Mesenchymal stem cell (in vitro differentiated cells and primary cell): ENCODE results near the gene FASLG.

ENCODE experiments used
- DNase-seq: peaks from one replicate; pipeline ENCODE4 v3.0.0-alpha.2; 2013
- H2AFZ ChIP-seq: one replicate; pipeline ENCODE4 v1.6.1; 2013; ENCODE audit warnings: low read depth, mild to moderate bottlenecking, control low read depth, inconsistent platforms, low read length, moderate library complexity
- H2AK5ac ChIP-seq: 2 replicates; pipeline ENCODE4 v1.6.1; 2013; ENCODE audit warnings: low read length, moderate library complexity, mild to moderate bottlenecking, inconsistent platforms; ENCODE audit not compliant: severe bottlenecking
- H2BK120ac ChIP-seq: one replicate; pipeline ENCODE4 v1.6.1; 2013; ENCODE audit warnings: low read depth, mild to moderate bottlenecking, inconsistent platforms, low read length, moderate library complexity
- H2BK12ac ChIP-seq, 2 experiments: one replicate each; pipeline ENCODE4 v1.6.1; 2013; ENCODE audit warnings: inconsistent platforms in 2 of 2, low read length in 2 of 2, mild to moderate bottlenecking in 2 of 2, moderate library complexity in 2 of 2, control low read depth in 1 of 2
- H2BK15ac ChIP-seq: one replicate; pipeline ENCODE4 v1.6.1; 2013; ENCODE audit warnings: mild to moderate bottlenecking, low read depth, inconsistent platforms; ENCODE audit not compliant: poor library complexity, severe bottlenecking
- H2BK5ac ChIP-seq: 2 replicates; pipeline ENCODE4 v1.6.1; 2013; ENCODE audit warnings: low read depth, mild to moderate bottlenecking, low read length, control low read depth, inconsistent platforms; ENCODE audit not compliant: poor library complexity, severe bottlenecking
- H3K14ac ChIP-seq, 2 experiments: one replicate each; pipeline ENCODE4 v1.6.1; 2013; ENCODE audit warnings: inconsistent platforms in 2 of 2, low read length in 2 of 2, control low read depth in 1 of 2, mild to moderate bottlenecking in 1 of 2, moderate library complexity in 1 of 2
- H3K18ac ChIP-seq, 2 experiments: one replicate each; pipeline ENCODE4 v1.6.1; 2013; ENCODE audit warnings: inconsistent platforms in 2 of 2, low read length in 2 of 2, control low read depth in 1 of 2, low read depth in 1 of 2, mild to moderate bottlenecking in 1 of 2
- H3K23ac ChIP-seq, 2 experiments: one replicate each; pipeline ENCODE4 v1.6.1; 2013; ENCODE audit warnings: inconsistent platforms in 2 of 2, low read length in 2 of 2, mild to moderate bottlenecking in 2 of 2, moderate library complexity in 2 of 2, control low read depth in 1 of 2
- H3K27ac ChIP-seq: 2 replicates; pipeline ENCODE4 v1.5.1; 2013; ENCODE audit warnings: mild to moderate bottlenecking, moderate library complexity, low read length, control low read depth, inconsistent platforms; ENCODE audit not compliant: poor library complexity, severe bottlenecking
- H3K27me3 ChIP-seq, 2 experiments: 2 replicates each; pipeline versions ENCODE4 v1.6.1 to v1.7.0; 2013; ENCODE audit warnings: low read length in 2 of 2, mild to moderate bottlenecking in 2 of 2, moderate library complexity in 2 of 2, control low read depth in 1 of 2, inconsistent platforms in 1 of 2; ENCODE audit not compliant: control insufficient read depth in 1 of 2, insufficient read depth in 1 of 2
- H3K36me3 ChIP-seq, 2 experiments: 2 replicates each; pipeline versions ENCODE4 v1.6.1 to v1.7.0; 2013; ENCODE audit warnings: low read length in 2 of 2, control low read depth in 1 of 2, inconsistent platforms in 1 of 2, low read depth in 1 of 2, mild to moderate bottlenecking in 1 of 2; ENCODE audit not compliant: insufficient read depth in 2 of 2, control insufficient read depth in 1 of 2
- H3K4ac ChIP-seq, 2 experiments: one replicate each; pipeline ENCODE4 v1.6.1; 2013; ENCODE audit warnings: inconsistent platforms in 2 of 2, low read length in 2 of 2, mild to moderate bottlenecking in 2 of 2, moderate library complexity in 2 of 2, control low read depth in 1 of 2, low read depth in 1 of 2
- H3K4me1 ChIP-seq: 2 replicates; pipeline ENCODE4 v1.6.1; 2013; ENCODE audit warnings: low read depth, low read length, control low read depth; ENCODE audit not compliant: control insufficient read depth, insufficient read depth
- H3K4me2 ChIP-seq: 2 replicates; pipeline ENCODE4 v1.6.1; 2013; ENCODE audit warnings: low read length, mild to moderate bottlenecking, inconsistent platforms; ENCODE audit not compliant: poor library complexity, severe bottlenecking
- H3K4me3 ChIP-seq, 2 experiments: 2 replicates each; pipeline versions ENCODE4 v1.5.1 to v1.7.0; 2013; ENCODE audit warnings: low read length in 2 of 2, mild to moderate bottlenecking in 2 of 2, control low read depth in 1 of 2, low read depth in 1 of 2; ENCODE audit not compliant: insufficient read depth in 1 of 2
- H3K79me1 ChIP-seq: replicated peaks from 2 replicates; pipeline ENCODE4 v1.6.1; 2013; ENCODE audit warnings: mild to moderate bottlenecking, control low read depth, low read length, inconsistent platforms; ENCODE audit not compliant: poor library complexity, severe bottlenecking
- H3K9ac ChIP-seq: 2 replicates; pipeline ENCODE4 v1.7.0; 2013; ENCODE audit warnings: mild to moderate bottlenecking, low read length, moderate library complexity
- H3K9me3 ChIP-seq: 2 replicates; pipeline ENCODE4 v1.7.0; 2013; ENCODE audit warnings: mild to moderate bottlenecking, low read length; ENCODE audit not compliant: control insufficient read depth
- H4K8ac ChIP-seq: one replicate; pipeline ENCODE4 v1.6.1; 2013; ENCODE audit warnings: inconsistent platforms, mild to moderate bottlenecking, low read length, moderate library complexity
- H4K91ac ChIP-seq: one replicate; pipeline ENCODE4 v1.6.1; 2013; ENCODE audit warnings: mild to moderate bottlenecking, low read length, inconsistent platforms
- WGBS: methylation state at CpG from one replicate; pipeline ENCODE4 v1.1.7; 2013; ENCODE audit warnings: mixed read lengths; 5-methylcytosine and 5-hydroxymethylcytosine counted together

FASLG gene

GRCh38 chr1:172656576-172656975 lies 2.3 kb upstream of the FASLG start:
- H2BK120ac ChIP-seq, result no peak overlapping the region
- H3K9ac ChIP-seq, result no peak overlapping the region
- H3K4me3 ChIP-seq, result no peak overlapping the region
- H3K79me1 ChIP-seq, result no peaks in the 10 kb centered on the region
- H2AFZ ChIP-seq, result no peak overlapping the region
- WGBS, result 92% methylated on average over 6 of the region's 6 CpGs
- no peak overlapping the region for H3K27ac ChIP-seq
- no peak overlapping the region for H2BK15ac ChIP-seq
- H3K36me3 ChIP-seq, result no peaks in the 10 kb centered on the region
- no peak overlapping the region for H2AK5ac ChIP-seq
- no peak overlapping the region for H3K4me2 ChIP-seq
- no peak for DNase-seq
- no peaks in the 10 kb centered on the region for H3K27me3 ChIP-seq
- H4K91ac ChIP-seq, result no peak overlapping the region
- H3K18ac ChIP-seq, result no peak overlapping the region
- no peak overlapping the region for H2BK5ac ChIP-seq
- no peak overlapping the region for H3K4ac ChIP-seq
- no peak overlapping the region for H2BK12ac ChIP-seq
- H3K23ac ChIP-seq, result no peak overlapping the region
- H3K9me3 ChIP-seq, result no peaks in the 10 kb centered on the region
- no peak overlapping the region for H3K14ac ChIP-seq
- H3K4me1 ChIP-seq, result no peaks in the 10 kb centered on the region
- no peak overlapping the region for H4K8ac ChIP-seq

GRCh38 chr1:172657586-172657985 lies 1.3 kb upstream of the FASLG start:
- Histone ChIP-seq H3K9ac (no peak overlapping the region), H3K27ac (no peak overlapping the region), H3K4ac (no peak overlapping the region), H2BK5ac (no peak overlapping the region), H3K4me1 (no peaks in the 10 kb centered on the region), H3K4me2 (no peak overlapping the region), H2BK15ac (no peak overlapping the region), H3K14ac (no peak overlapping the region), H3K36me3 (no peaks in the 10 kb centered on the region), H2BK12ac (no peak overlapping the region), H3K27me3 (no peaks in the 10 kb centered on the region), H2AFZ (no peak overlapping the region), H4K8ac (no peak overlapping the region), H3K9me3 (no peaks in the 10 kb centered on the region), H4K91ac (no peak overlapping the region), H3K79me1 (no peaks in the 10 kb centered on the region), H2BK120ac (no peak overlapping the region), H3K18ac (no peak overlapping the region), H3K4me3 (no peak overlapping the region), H2AK5ac (no peak overlapping the region), H3K23ac (no peak overlapping the region)
- no peak for DNase-seq
- WGBS, result no CpG with 5 or more reads among the region's 1 CpG

- Histone ChIP-seq H3K27me3 (no peaks in the 10 kb centered on the region), H3K79me1 (no peaks in the 10 kb centered on the region), H3K9me3 (no peaks in the 10 kb centered on the region), H3K9ac (no peak overlapping the region), H2BK12ac (no peak overlapping the region), H3K14ac (no peak overlapping the region), H3K4ac (no peak overlapping the region), H2BK120ac (no peak overlapping the region), H4K91ac (no peak overlapping the region), H3K18ac (no peak overlapping the region), H3K23ac (no peak overlapping the region), H2BK15ac (no peak overlapping the region), H3K4me3 (no peak overlapping the region), H2BK5ac (no peak overlapping the region), H2AK5ac (no peak overlapping the region), H3K27ac (no peak overlapping the region), H2AFZ (no peak overlapping the region), H4K8ac (no peak overlapping the region), H3K4me2 (no peak overlapping the region), H3K36me3 (no peaks in the 10 kb centered on the region), H3K4me1 (no peaks in the 10 kb centered on the region)
- DNase-seq, result no peak
- WGBS, result 100% methylated on average over 2 of the region's 3 CpGs
Measured at GRCh38 chr1:172661107-172661506, 2.2 kb downstream of the FASLG start.

DNA sequence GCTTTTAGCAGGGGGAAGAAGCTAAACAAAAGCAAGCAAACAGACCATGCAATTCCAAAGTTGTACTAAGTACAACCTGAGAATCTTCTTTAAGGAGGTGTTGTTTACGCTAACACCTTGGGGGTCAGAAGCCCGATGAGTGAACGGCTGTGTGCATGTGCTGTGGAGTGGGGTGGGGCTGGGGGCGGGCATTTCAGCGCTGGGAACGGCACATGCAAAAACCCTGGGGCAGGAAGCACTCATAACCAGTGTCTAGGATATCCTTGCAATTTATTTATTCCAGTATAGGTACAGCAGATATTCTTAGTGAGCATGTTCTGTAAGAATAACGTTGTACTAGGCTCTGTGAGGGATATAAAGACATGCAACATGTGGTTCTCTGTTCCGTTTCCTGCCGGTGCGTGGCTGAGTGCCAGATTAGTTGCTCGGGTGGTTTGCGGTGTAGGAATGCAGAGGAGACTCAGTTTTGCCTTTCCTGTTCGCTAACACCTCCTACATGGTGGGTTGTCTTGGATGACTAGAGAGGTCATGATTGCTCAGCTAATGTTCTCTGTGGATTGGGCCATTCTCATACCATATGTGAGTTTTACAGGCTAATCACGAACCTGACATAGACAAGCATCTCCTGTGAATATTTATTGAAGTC lies 3.7 kb downstream of the FASLG start:
- WGBS, result 79% methylated on average over 12 of the region's 14 CpGs
- DNase-seq, result peak; percentile 17

More for the DNA sequence above, 3.7 kb downstream of the FASLG start:
- H3K36me3 ChIP-seq, result no peaks in the 10 kb centered on the region
- H4K8ac ChIP-seq, result no peak overlapping the region
- no peak overlapping the region for H3K4me3 ChIP-seq
- H2BK15ac ChIP-seq, result no peak overlapping the region
- H2BK120ac ChIP-seq, result no peak overlapping the region
- no peak overlapping the region for H3K27ac ChIP-seq
- H2BK12ac ChIP-seq, result no peak overlapping the region
- H2BK5ac ChIP-seq, result no peak overlapping the region
- no peaks in the 10 kb centered on the region for H3K27me3 ChIP-seq
- no peak overlapping the region for H3K14ac ChIP-seq
- H2AFZ ChIP-seq, result no peak overlapping the region
- no peak overlapping the region for H3K23ac ChIP-seq
- H3K9me3 ChIP-seq, result no peaks in the 10 kb centered on the region
- no peak overlapping the region for H2AK5ac ChIP-seq
- H3K79me1 ChIP-seq, result no peaks in the 10 kb centered on the region
- no peak overlapping the region for H3K9ac ChIP-seq
- H4K91ac ChIP-seq, result no peak overlapping the region
- no peak overlapping the region for H3K4me2 ChIP-seq
- no peak overlapping the region for H3K18ac ChIP-seq
- H3K4me1 ChIP-seq, result no peaks in the 10 kb centered on the region
- H3K4ac ChIP-seq, result no peak overlapping the region
